Esophagus squamous epithelium (tissue), 5 donors: ENCODE data around the gene CDC37L1. TPM values are rescaled to one million over a fixed set of nuclear protein-coding genes. Genes with fewer than 3 reads are reported as not detected.
A peak's percentile ranks its signal among the peaks of the same experiment; 100 is the strongest.

Experiments used
- DNase-seq: peaks from one replicate; lab custom pipeline; 2025; lab: John Stamatoyannopoulos, UW
- H3K27ac ChIP-seq, 4 donors: fragments of 200-600 bp; sonication (generic); one replicate each; pipeline ENCODE4 v1.5.1; 2016 to 2019; ENCODE audit warnings: mild to moderate bottlenecking in 1 of 4
- H3K27me3 ChIP-seq, 4 donors: fragments of 200-600 bp; sonication (generic); 1 replicate in 3 of 4; 2 replicates in 1 of 4; pipeline versions ENCODE4 v1.5.1 to v1.6.0; 2017 to 2021; ENCODE audit warnings: antibody characterized with exemption in 1 of 4
- H3K36me3 ChIP-seq, 3 donors: fragments of 200-600 bp; sonication (generic); one replicate each; pipeline ENCODE4 v1.5.1; 2016 to 2019
- H3K4me1 ChIP-seq, 3 donors: fragments of 200-600 bp; sonication (generic); one replicate each; pipeline ENCODE4 v1.5.1; 2017 to 2019
- H3K4me3 ChIP-seq, 4 donors: fragments of 200-600 bp; sonication (generic); 1 replicate in 3 of 4; 2 replicates in 1 of 4; pipeline ENCODE4 v1.5.1; 2016 to 2019; ENCODE audit warnings: mild to moderate bottlenecking in 2 of 4, moderate library complexity in 1 of 4
- H3K9me3 ChIP-seq, 3 donors: fragments of 200-600 bp; sonication (generic); one replicate each; pipeline ENCODE4 v1.5.1; 2016 to 2019
- CTCF ChIP-seq, 6 experiments: fragments of 450-650 bp in 4 of 6; fragments of 200-600 bp in 2 of 6; sonication (generic) in 2 of 6; IDR thresholded peaks; one replicate each; pipeline ENCODE4 v1.5.1; 2016 to 2019; ENCODE audit warnings: antibody characterized with exemption in 6 of 6, mild to moderate bottlenecking in 4 of 6, moderate library complexity in 4 of 6
- POLR2A ChIP-seq, 4 donors: fragments of 450-650 bp; IDR thresholded peaks; one replicate each; pipeline ENCODE4 v1.6.1; 2017; ENCODE audit warnings: antibody characterized with exemption in 4 of 4, mild to moderate bottlenecking in 4 of 4, moderate library complexity in 3 of 4
- WGBS, 2 donors: methylation state at CpG; one replicate each; pipeline ENCODE4 v1.1.5; 2018; 5-methylcytosine and 5-hydroxymethylcytosine counted together
- intact Hi-C: fragments of 100-400 bp; cut with DNase I; formaldehyde crosslinking; loops from one replicate; pipeline ENCODE4 v1.15.0; 2022
- total RNA-seq, 4 donors: library from RNA; depleted of rRNA; stranded (reverse); fragments of >200 nt; gene quantifications; one replicate each; pipeline ENCODE4 v1.1.0, GENCODE V29; 2016
- donor health status: DM: yes; HTN: yes; CAD: no.

CDC37L1 gene
- 10 to 100 TPM in 3 of 4 donors, 1 to 10 TPM in 1; 8.9 to 48.8 (median 19.3) TPM for total RNA-seq

DNA sequence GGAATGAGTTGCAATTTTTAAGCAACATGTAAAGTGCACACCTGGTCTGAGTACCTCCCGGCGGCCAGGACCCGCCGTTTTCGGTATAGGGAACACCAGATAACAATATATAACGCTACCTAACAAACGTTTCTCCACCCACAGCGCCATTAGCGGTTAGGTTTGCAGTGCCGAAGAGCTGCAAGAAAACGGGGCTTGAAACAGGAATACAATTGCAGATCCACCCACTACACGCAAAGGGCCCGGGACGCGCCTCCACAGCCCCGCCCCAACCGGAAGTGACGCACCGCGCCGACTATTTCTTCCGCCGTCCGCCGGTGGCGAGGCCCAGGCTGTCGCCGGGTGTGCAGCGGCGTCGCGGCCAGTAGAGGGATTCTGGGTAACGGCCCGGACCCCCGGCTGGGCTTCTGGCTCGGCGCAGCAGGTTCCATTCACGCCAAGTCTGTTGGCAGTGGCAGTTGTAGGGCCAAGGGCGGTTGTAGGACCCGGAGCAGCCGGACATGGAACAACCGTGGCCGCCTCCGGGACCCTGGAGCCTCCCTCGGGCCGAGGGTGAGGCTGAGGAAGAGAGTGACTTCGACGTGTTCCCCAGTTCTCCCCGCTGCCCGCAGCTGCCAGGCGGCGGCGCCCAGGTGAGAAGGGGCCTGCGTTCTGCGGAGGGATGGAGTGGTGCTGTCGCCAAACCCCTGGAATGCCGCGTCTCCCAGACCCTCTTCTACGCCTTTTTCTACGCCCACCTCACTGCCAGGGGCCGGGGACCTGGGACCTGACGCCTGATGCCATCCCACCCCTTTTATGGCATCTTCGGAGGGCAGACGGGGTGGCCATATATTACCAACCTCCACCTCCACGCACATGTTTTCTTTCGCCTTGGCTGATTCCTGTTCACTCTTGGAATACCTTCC lies at the start of gene CDC37L1:
Gene CDC37L1 (plus strand): TSS at position 302 of the 905 bp plus-strand sequence. CDS start 199 bp downstream, at position 501.
- TF ChIP-seq POLR2A (IDR thresholded peaks at IDR 0.05) (peak in 3 of 4 donors; percentile 87 to 99 (median 96)), CTCF (IDR thresholded peaks at IDR 0.05) (peak; percentile 56 to 92 (median 82))
- H3K27me3 ChIP-seq, result no peaks in the 10 kb centered on the region
- peak within 1 kb of the TSS; percentile 71 to 93 (median 88) for H3K4me3 ChIP-seq
- DNase-seq, result peak; percentile 86
- H3K36me3 ChIP-seq, result no peaks in the 10 kb centered on the region
- H3K4me1 ChIP-seq, result peaks cover 0 to 59% (median 14%) of the 10 kb centered on the region in 3 donors
- H3K9me3 ChIP-seq, result no peaks in the 10 kb centered on the region
- 1% methylated on average over 26 to 32 of the region's 66 CpGs for WGBS, 2 donors
- intact Hi-C loops, result no loop called here
- peak within 1 kb of the TSS; percentile 95 to 99 (median 98) for H3K27ac ChIP-seq

- H3K9me3 ChIP-seq, result no peaks in the 10 kb centered on the region
- H3K36me3 ChIP-seq, result no peaks in the 10 kb centered on the region
- no peaks in the 10 kb centered on the region for H3K27me3 ChIP-seq
- no peak overlapping the region for H3K4me3 ChIP-seq
- TF ChIP-seq CTCF (IDR thresholded peaks at IDR 0.05) (no peak), POLR2A (IDR thresholded peaks at IDR 0.05) (no peak)
- H3K27ac ChIP-seq, result no peak overlapping the region
- intact Hi-C loops, result loop anchor here (10.0 kb wide), 1 partner anchor 246 kb away; no protein-coding TSS in a partner anchor
- no peaks in the 10 kb centered on the region for H3K4me1 ChIP-seq
- DNase-seq, result no peak
- 45 to 50% methylated on average over 2 of the region's 2 CpGs for WGBS, 2 donors
Measured at GRCh38 chr9:4630836-4631235, 48.5 kb upstream of the CDC37L1 start.

DNA sequence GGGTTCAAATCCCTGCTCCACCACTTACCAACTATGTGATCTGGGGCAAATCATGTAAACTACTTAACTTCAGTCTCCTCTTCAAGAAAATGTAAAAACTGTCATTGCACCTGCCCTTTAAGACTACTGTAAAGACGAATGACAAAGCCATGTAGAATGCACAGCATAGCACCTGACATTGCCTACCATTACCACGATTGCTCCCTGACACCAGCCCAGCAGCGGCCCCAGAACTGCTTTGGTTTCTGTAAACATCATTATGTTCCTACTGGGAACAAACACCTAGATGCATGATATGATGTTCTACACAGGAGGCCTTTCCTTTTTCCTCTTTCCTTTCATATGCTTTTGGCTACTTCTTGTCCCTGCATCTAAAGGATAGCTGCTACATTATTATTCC lies 40.4 kb upstream of the CDC37L1 start:
- intact Hi-C loops, result loop anchor here (10.0 kb wide), 1 partner anchor 254 kb away; no protein-coding TSS in a partner anchor
- 89 to 90% methylated on average over 3 of the region's 3 CpGs for WGBS, 2 donors
- Histone ChIP-seq H3K4me3 (no peak overlapping the region), H3K27ac (no peak overlapping the region), H3K9me3 (no peaks in the 10 kb centered on the region), H3K36me3 (no peaks in the 10 kb centered on the region), H3K4me1 (no peaks in the 10 kb centered on the region), H3K27me3 (no peaks in the 10 kb centered on the region)
- no peak for DNase-seq
- TF ChIP-seq POLR2A (IDR thresholded peaks at IDR 0.05) (no peak), CTCF (IDR thresholded peaks at IDR 0.05) (no peak)

DNA sequence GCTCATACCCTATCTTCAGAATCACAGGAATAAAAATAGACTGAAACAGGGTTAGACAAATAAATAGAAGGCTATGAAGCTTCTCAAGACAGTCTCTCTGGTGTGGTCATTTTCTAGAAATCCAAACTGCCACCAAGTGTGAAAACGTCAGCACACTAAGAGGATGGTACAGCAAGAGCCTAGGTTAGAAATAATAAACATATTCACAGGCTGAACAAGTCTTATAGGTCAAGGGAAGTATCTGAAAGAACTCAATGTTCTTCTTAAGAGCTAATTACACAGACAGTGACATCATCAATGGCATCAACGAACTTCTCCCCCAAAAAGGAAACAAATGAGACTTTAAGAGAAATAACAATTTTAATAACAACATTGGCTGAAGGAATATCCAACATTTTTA lies 39.9 kb upstream of the CDC37L1 start:
- Histone ChIP-seq H3K4me1 (no peaks in the 10 kb centered on the region), H3K36me3 (no peaks in the 10 kb centered on the region), H3K9me3 (no peaks in the 10 kb centered on the region), H3K4me3 (no peak overlapping the region), H3K27me3 (no peaks in the 10 kb centered on the region), H3K27ac (no peak overlapping the region)
- WGBS, 2 donors, result 47 to 50% methylated on average over 2 of the region's 2 CpGs
- intact Hi-C loops, result loop anchor here (10.0 kb wide), 1 partner anchor 255 kb away; no protein-coding TSS in a partner anchor
- no peak for TF ChIP-seq CTCF (IDR thresholded peaks at IDR 0.05)
- TF ChIP-seq POLR2A (IDR thresholded peaks at IDR 0.05), result no peak
- DNase-seq, result no peak

GRCh38 chr9:4640027-4640426 lies 39.3 kb upstream of the CDC37L1 start:
- DNase-seq, result no peak
- intact Hi-C loops, result no loop called here
- WGBS, 2 donors, result 71 to 80% methylated on average over 2 of the region's 2 CpGs
- H3K27me3 ChIP-seq, result no peaks in the 10 kb centered on the region
- no peaks in the 10 kb centered on the region for H3K4me1 ChIP-seq
- H3K36me3 ChIP-seq, result no peaks in the 10 kb centered on the region
- TF ChIP-seq POLR2A (IDR thresholded peaks at IDR 0.05), result no peak
- peak in 4 of 6 experiments; percentile 17 to 53 (median 35) for TF ChIP-seq CTCF (IDR thresholded peaks at IDR 0.05)
- no peak overlapping the region for H3K4me3 ChIP-seq
- H3K27ac ChIP-seq, result no peak overlapping the region
- no peaks in the 10 kb centered on the region for H3K9me3 ChIP-seq
